GM19239 (cell line): ENCODE measurements around the gene ARHGEF17.

Experiments
- DNase-seq: peaks from one replicate; pipeline ENCODE4 v3.0.0; 2011; ENCODE audit warnings: low spot score; ENCODE audit not compliant: insufficient read length
- FAIRE-seq: peaks from 2 replicates; lab custom pipeline; 2011; peaks lifted over from hg19 to GRCh38; lab: Jason Lieb, UNC

The ARHGEF17 gene

GRCh38 chr11:73372375-73372993 is 64.4 kb downstream of the ARHGEF17 start:
- FAIRE-seq, result peak; percentile 51
- no peak for DNase-seq

GRCh38 chr11:73374151-73374550 is 66.1 kb downstream of the ARHGEF17 start:
- FAIRE-seq, result no peak
- DNase-seq, result no peak

GRCh38 chr11:73375830-73376159 is 67.7 kb downstream of the ARHGEF17 start:
- FAIRE-seq (no peak), DNase-seq (no peak)

GRCh38 chr11:73376160-73376802 is 68.2 kb downstream of the ARHGEF17 start, which contains the start of gene RELT:
Gene RELT (plus strand): TSS chr11:73376399. CDS start chr11:73389137, 12,738 bp downstream.
- DNase-seq, result peak; percentile 96
- FAIRE-seq, result peak; percentile 94

GRCh38 chr11:73376803-73377629 is 68.9 kb downstream of the ARHGEF17 start:
- peak; percentile 88 for FAIRE-seq
- DNase-seq, result peak; percentile 63

- no peak for FAIRE-seq
- DNase-seq, result no peak
Observed at GRCh38 chr11:73379189-73379880, 71.3 kb downstream of the ARHGEF17 start.

GRCh38 chr11:73380331-73380730 is 72.3 kb downstream of the ARHGEF17 start:
- no peak for FAIRE-seq

GRCh38 chr11:73380897-73381410 is 72.9 kb downstream of the ARHGEF17 start:
- FAIRE-seq (no peak), DNase-seq (no peak)

More at GRCh38 chr11:73380331-73380730, 72.3 kb downstream of the ARHGEF17 start:
- DNase-seq, result no peak

- no peak for DNase-seq
Observed at GRCh38 chr11:73381589-73381988, 73.5 kb downstream of the ARHGEF17 start.

GRCh38 chr11:73382183-73382582 is 74.1 kb downstream of the ARHGEF17 start:
- no peak for FAIRE-seq

More at GRCh38 chr11:73381589-73381988, 73.5 kb downstream of the ARHGEF17 start:
- no peak for FAIRE-seq

GRCh38 chr11:73382747-73383146 is 74.7 kb downstream of the ARHGEF17 start:
- DNase-seq, result no peak
- FAIRE-seq, result no peak

More at GRCh38 chr11:73382183-73382582, 74.1 kb downstream of the ARHGEF17 start:
- no peak for DNase-seq

- peak; percentile 62 for FAIRE-seq
- no peak for DNase-seq
Observed at GRCh38 chr11:73383249-73384124, 75.4 kb downstream of the ARHGEF17 start.

GRCh38 chr11:73384125-73384441 is 76.0 kb downstream of the ARHGEF17 start:
- DNase-seq (no peak), FAIRE-seq (no peak)

GRCh38 chr11:73384531-73384871 is 76.4 kb downstream of the ARHGEF17 start:
- FAIRE-seq, result peak; percentile 85

GRCh38 chr11:73384872-73385689 is 77.0 kb downstream of the ARHGEF17 start:
- peak; percentile 84 for DNase-seq
- peak; percentile 14 for FAIRE-seq

More at GRCh38 chr11:73384531-73384871, 76.4 kb downstream of the ARHGEF17 start:
- no peak for DNase-seq

GRCh38 chr11:73386016-73386415 is 77.9 kb downstream of the ARHGEF17 start:
- DNase-seq (no peak), FAIRE-seq (peak; percentile 92)

GRCh38 chr11:73386546-73386945 is 78.5 kb downstream of the ARHGEF17 start:
- FAIRE-seq, result peak; percentile 64
- DNase-seq, result no peak

- FAIRE-seq (peak; percentile 78), DNase-seq (no peak)
Observed at GRCh38 chr11:73387594-73388264, 79.7 kb downstream of the ARHGEF17 start.
